ENCODE data around the gene SFMBT1. TPM values are rescaled to one million over a fixed set of nuclear protein-coding genes. Genes with fewer than 3 reads are reported as not detected.

Gene SFMBT1
- total RNA-seq, 1 donor from 2014 or later, result 5.8 TPM

DNA sequence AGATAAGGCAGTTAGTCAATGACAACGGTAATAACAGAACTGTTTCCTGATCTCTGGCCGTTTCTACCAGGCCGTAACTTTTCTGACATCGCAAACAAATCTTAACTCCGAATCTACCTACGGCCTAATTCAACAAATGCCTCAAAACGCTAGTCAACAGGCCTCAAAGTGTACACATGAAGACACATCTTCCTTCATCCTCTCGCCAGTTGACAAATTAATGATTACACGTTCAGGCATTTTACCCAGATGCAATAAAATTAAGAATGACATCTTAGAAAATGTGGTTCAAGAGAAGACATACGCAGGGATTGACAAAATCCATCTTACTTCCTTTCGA lies 1.5 kb downstream of the SFMBT1 start:
- no peak for DNase-seq (ENCODE audit: low spot score)
- H3K27ac Mint-ChIP-seq (ENCODE audit: unreplicated experiment), result peak overlapping the region; percentile 90
- TF ChIP-seq, protein P1, sequence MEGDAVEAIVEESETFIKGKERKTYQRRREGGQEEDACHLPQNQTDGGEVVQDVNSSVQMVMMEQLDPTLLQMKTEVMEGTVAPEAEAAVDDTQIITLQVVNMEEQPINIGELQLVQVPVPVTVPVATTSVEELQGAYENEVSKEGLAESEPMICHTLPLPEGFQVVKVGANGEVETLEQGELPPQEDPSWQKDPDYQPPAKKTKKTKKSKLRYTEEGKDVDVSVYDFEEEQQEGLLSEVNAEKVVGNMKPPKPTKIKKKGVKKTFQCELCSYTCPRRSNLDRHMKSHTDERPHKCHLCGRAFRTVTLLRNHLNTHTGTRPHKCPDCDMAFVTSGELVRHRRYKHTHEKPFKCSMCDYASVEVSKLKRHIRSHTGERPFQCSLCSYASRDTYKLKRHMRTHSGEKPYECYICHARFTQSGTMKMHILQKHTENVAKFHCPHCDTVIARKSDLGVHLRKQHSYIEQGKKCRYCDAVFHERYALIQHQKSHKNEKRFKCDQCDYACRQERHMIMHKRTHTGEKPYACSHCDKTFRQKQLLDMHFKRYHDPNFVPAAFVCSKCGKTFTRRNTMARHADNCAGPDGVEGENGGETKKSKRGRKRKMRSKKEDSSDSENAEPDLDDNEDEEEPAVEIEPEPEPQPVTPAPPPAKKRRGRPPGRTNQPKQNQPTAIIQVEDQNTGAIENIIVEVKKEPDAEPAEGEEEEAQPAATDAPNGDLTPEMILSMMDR (IDR thresholded peaks at IDR 0.05; ENCODE audit: unreplicated experiment), result no peak
- H3K4me3 Mint-ChIP-seq (ENCODE audit: unreplicated experiment), result peak overlapping the region; percentile 98
- H3K9me3 Mint-ChIP-seq (ENCODE audit: unreplicated experiment), result peaks cover 3% of the 10 kb centered on the region
- H3K4me1 Mint-ChIP-seq (ENCODE audit: unreplicated experiment), result peaks cover 10% of the 10 kb centered on the region
- peaks cover 8% of the 10 kb centered on the region for H3K36me3 Mint-ChIP-seq (ENCODE audit: low read depth, unreplicated experiment)
- peaks cover 10% of the 10 kb centered on the region for H3K27me3 Mint-ChIP-seq (ENCODE audit: unreplicated experiment)

DNA sequence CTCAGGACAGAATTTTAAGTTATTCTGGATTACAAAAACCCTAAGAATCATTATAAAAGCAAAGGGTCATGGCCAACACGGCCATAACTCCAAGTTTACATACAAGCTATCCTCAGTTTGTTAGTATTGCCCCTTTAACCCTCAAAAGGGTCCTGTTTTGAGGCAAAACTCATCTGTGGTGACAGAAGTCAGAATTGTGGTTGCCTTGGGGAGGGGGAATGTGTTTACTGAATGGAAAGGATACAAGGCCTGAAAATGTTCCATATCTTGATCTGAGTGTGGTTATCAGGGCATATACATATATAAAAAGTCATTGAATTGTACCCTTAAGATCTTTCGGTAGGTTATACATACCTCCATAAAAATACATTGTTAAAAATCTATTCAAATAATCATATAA lies 2.1 kb downstream of the SFMBT1 start:
- DNase-seq (ENCODE audit: low spot score), result no peak
- Mint-ChIP-seq H3K36me3 (ENCODE audit: low read depth, unreplicated experiment) (peaks cover 8% of the 10 kb centered on the region), H3K4me1 (ENCODE audit: unreplicated experiment) (peaks cover 10% of the 10 kb centered on the region), H3K27ac (ENCODE audit: unreplicated experiment) (no peak overlapping the region), H3K9me3 (ENCODE audit: unreplicated experiment) (peaks cover 3% of the 10 kb centered on the region), H3K27me3 (ENCODE audit: unreplicated experiment) (peaks cover 10% of the 10 kb centered on the region), H3K4me3 (ENCODE audit: unreplicated experiment) (peak overlapping the region; percentile 47)
- TF ChIP-seq, protein P1 (IDR thresholded peaks at IDR 0.05; ENCODE audit: unreplicated experiment), result no peak

DNA sequence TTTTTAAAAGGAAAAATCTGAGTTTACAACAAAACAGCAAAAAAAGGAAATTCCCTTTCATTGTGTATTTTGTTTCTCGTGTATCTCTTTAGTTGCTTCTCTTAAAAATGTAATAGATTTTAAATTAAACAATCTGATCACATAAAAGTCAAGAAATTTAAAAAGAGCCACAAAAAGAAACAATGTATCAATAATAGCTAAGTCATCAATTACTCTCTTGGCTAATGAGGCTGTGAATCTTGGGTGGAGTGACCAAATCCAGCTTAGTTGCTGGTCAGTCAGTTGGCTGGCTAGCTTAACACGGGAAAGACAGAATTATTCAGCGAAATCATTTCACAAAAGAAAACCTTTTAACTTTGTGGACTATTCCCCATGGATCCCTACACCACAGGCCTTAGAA lies 3.2 kb downstream of the SFMBT1 start:
- H3K9me3 Mint-ChIP-seq (ENCODE audit: unreplicated experiment), result peaks cover 3% of the 10 kb centered on the region
- H3K4me3 Mint-ChIP-seq (ENCODE audit: unreplicated experiment), result no peak overlapping the region
- DNase-seq (ENCODE audit: low spot score), result no peak
- peaks cover 10% of the 10 kb centered on the region for H3K4me1 Mint-ChIP-seq (ENCODE audit: unreplicated experiment)
- TF ChIP-seq, protein P1 (IDR thresholded peaks at IDR 0.05; ENCODE audit: unreplicated experiment), result no peak
- H3K27me3 Mint-ChIP-seq (ENCODE audit: unreplicated experiment), result peaks cover 10% of the 10 kb centered on the region
- H3K36me3 Mint-ChIP-seq (ENCODE audit: low read depth, unreplicated experiment), result peaks cover 8% of the 10 kb centered on the region
- H3K27ac Mint-ChIP-seq (ENCODE audit: unreplicated experiment), result no peak overlapping the region

DNA sequence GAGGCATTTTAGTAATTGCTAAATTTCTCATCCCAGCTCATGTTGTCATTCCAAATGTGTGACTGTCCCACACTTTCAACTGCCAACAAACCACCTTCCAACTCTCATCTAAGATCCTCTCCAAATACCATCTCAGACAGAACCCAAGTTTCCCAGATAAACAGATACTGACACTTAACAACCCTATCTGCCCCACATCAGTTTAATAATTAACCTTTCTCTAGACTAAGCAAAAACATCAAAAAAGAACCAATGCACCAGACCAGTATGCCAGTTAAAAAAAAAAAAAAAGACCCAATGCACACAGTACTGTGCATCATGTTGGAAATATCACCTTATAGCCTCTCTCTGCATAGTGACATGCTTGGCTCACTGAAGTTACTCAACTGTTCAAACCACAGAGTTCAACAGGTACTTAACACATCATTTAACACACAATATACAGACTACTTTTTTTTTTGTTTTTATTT lies 5.5 kb downstream of the SFMBT1 start:
- TF ChIP-seq, protein P1 (IDR thresholded peaks at IDR 0.05; ENCODE audit: unreplicated experiment), result no peak
- peaks cover 5% of the 10 kb centered on the region for H3K27me3 Mint-ChIP-seq (ENCODE audit: unreplicated experiment)
- H3K4me1 Mint-ChIP-seq (ENCODE audit: unreplicated experiment), result peaks cover 9% of the 10 kb centered on the region
- peaks cover 4% of the 10 kb centered on the region for H3K36me3 Mint-ChIP-seq (ENCODE audit: low read depth, unreplicated experiment)
- no peak overlapping the region for H3K4me3 Mint-ChIP-seq (ENCODE audit: unreplicated experiment)
- no peak overlapping the region for H3K27ac Mint-ChIP-seq (ENCODE audit: unreplicated experiment)
- no peak for DNase-seq (ENCODE audit: low spot score)
- no peaks in the 10 kb centered on the region for H3K9me3 Mint-ChIP-seq (ENCODE audit: unreplicated experiment)

DNA sequence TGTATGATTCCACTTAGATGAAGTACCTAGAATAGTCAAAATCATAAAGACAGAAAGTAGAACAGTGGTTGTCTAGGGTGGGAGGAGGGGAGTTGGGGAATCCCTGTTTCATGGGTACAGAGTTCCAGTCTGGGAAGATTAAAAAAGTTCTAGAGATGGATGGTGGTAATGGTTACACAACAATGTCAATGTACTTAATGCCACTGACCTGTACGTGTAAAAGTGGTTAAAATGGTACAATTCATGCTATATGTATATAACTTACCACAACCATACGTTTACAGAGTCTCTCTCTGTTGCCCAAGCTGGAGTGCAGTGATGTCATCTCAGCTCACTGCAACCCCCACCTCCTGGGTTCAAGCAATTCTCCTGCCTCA lies 6.5 kb downstream of the SFMBT1 start:
- Mint-ChIP-seq H3K4me1 (ENCODE audit: unreplicated experiment) (peaks cover 5% of the 10 kb centered on the region), H3K27ac (ENCODE audit: unreplicated experiment) (no peak overlapping the region), H3K36me3 (ENCODE audit: low read depth, unreplicated experiment) (no peaks in the 10 kb centered on the region), H3K27me3 (ENCODE audit: unreplicated experiment) (peaks cover 2% of the 10 kb centered on the region), H3K4me3 (ENCODE audit: unreplicated experiment) (no peak overlapping the region), H3K9me3 (ENCODE audit: unreplicated experiment) (no peaks in the 10 kb centered on the region)
- TF ChIP-seq, protein P1 (IDR thresholded peaks at IDR 0.05; ENCODE audit: unreplicated experiment), result no peak
- no peak for DNase-seq (ENCODE audit: low spot score)

All from endothelial cell (in vitro differentiated cells).